ENCODE results near the gene LGALSL. TPM values are rescaled to one million over a fixed set of nuclear protein-coding genes. Genes with fewer than 3 reads are reported as not detected.

LGALSL gene
- total RNA-seq (2022; extraction: Qiagen RNA extraction; ENCODE audit: low read depth), result 8.4 to 14.5 TPM (median 9.8 TPM) in 5 replicates

GRCh38 chr2:64453770-64454385 is at the start of gene LGALSL:
Gene LGALSL, plus strand, starts transcription at chr2:64454162. Its CDS starts 384 bp downstream, at chr2:64454546.

Other genes with a start within 250 kb of the LGALSL start
- 21.4 to 29.2 TPM (median 24.5 TPM) in 5 replicates for gene AFTPH, start 70.2 kb downstream of the LGALSL start, total RNA-seq (2022; extraction: Qiagen RNA extraction; ENCODE audit: low read depth)
- gene SERTAD2, start 199.8 kb downstream of the LGALSL start, total RNA-seq (2022; extraction: Qiagen RNA extraction; ENCODE audit: low read depth), result 13.4 to 21.0 TPM (median 17.0 TPM) in 5 replicates